Left renal cortex interstitium (tissue), 4 donors: Measurements from ENCODE around the gene SPATA22. TPM values are rescaled to one million over a fixed set of nuclear protein-coding genes. Genes with fewer than 3 reads are reported as not detected.

Experiments
- polyA plus RNA-seq, 4 donors: library from polyadenylated mRNA; unstranded; fragments of 120-200 nt; gene quantifications; one replicate each; pipeline ENCODE4 v1.2.1, GENCODE V29; 2013; ENCODE audit not compliant: insufficient read length in 4 of 4

SPATA22 gene
- polyA plus RNA-seq, 4 donors, result 1.4 to 2.4 TPM; not detected in 2

Other genes starting within 250 kb of the SPATA22 start
- gene OR3A1, start 173.5 kb downstream of the SPATA22 start, polyA plus RNA-seq, result under 1 TPM in 3 of 4 donors, not detected in 1; 0.14 to 0.19 (median 0.16) TPM
- under 1 TPM; 0.16 to 0.81 (median 0.49) TPM for gene OR3A2, start 85.5 kb downstream of the SPATA22 start, polyA plus RNA-seq
- under 1 TPM in 2 of 4 donors, not detected in 2; 0.10 to 0.13 TPM for gene OR1E1, start 73.4 kb downstream of the SPATA22 start, polyA plus RNA-seq
- under 1 TPM; 0.05 to 0.25 (median 0.12) TPM for gene OR3A3, start 60.4 kb downstream of the SPATA22 start, polyA plus RNA-seq
- not detected for gene OR1E2, start 38.0 kb downstream of the SPATA22 start, polyA plus RNA-seq
- 10 to 100 TPM; 20.4 to 32.9 (median 30.2) TPM for gene ASPA, start 4.2 kb upstream of the SPATA22 start, polyA plus RNA-seq
- 1 to 10 TPM in 3 of 4 donors, under 1 TPM in 1; 0.64 to 1.7 (median 1.3) TPM for gene TRPV3, start 86.0 kb upstream of the SPATA22 start, polyA plus RNA-seq
- gene TRPV1, start 137.6 kb upstream of the SPATA22 start, polyA plus RNA-seq, result 10 to 100 TPM in 2 of 4 donors, 1 to 10 TPM in 2; 6.0 to 12.9 (median 9.7) TPM
- gene SHPK, start 164.4 kb upstream of the SPATA22 start, polyA plus RNA-seq, result 10 to 100 TPM; 12.6 to 19.1 (median 18.2) TPM
- gene CTNS, start 164.9 kb upstream of the SPATA22 start, polyA plus RNA-seq, result 10 to 100 TPM; 19.9 to 24.8 (median 21.9) TPM
- gene TAX1BP3, start 196.8 kb upstream of the SPATA22 start, polyA plus RNA-seq, result 100 to 1,000 TPM in 3 of 4 donors, 10 to 100 TPM in 1; 85.1 to 132 (median 104) TPM
- gene EMC6, start 197.0 kb upstream of the SPATA22 start, polyA plus RNA-seq, result 10 to 100 TPM; 24.3 to 42.5 (median 33.2) TPM
- gene P2RX5, start 224.3 kb upstream of the SPATA22 start, polyA plus RNA-seq, result 1 to 10 TPM in 3 of 4 donors, under 1 TPM in 1; 0.76 to 1.8 (median 1.6) TPM